K562 (cell line): ENCODE data around the gene ZNF514. TPM values are rescaled to one million over a fixed set of nuclear protein-coding genes. Genes with fewer than 3 reads are reported as not detected.

Source experiments
- ATF1 ChIP-seq, 2 experiments: fragments of 450-650 bp in 1 of 2; IDR thresholded peaks; 2 replicates each; pipeline ENCODE4 v1.6.1; 2016; ENCODE audit warnings: missing compliant biosample characterization in 1 of 2, missing genetic modification characterization in 1 of 2
- ATF7 ChIP-seq: fragments of 450-650 bp; IDR thresholded peaks from 2 replicates; pipeline ENCODE4 v1.7.1; 2014; ENCODE audit warnings: mild to moderate bottlenecking, moderate library complexity
- CCNT2 ChIP-seq: IDR thresholded peaks from 2 replicates; pipeline ENCODE4 v1.6.1; 2011; ENCODE audit warnings: borderline replicate concordance, low read depth, mild to moderate bottlenecking, moderate library complexity, mixed read lengths, low read length; ENCODE audit not compliant: insufficient read length; ENCODE audit errors: extremely low read depth
- CTCF ChIP-seq, 3 experiments: IDR thresholded peaks in 2 of 3; conservative IDR thresholded peaks in 1 of 3; 2 replicates each; pipeline ENCODE4 v1.5.1; 2011 to 2012; ENCODE audit warnings: low read length in 3 of 3, mild to moderate bottlenecking in 3 of 3, control low read depth in 2 of 3, improper control_type of control experiment in 1 of 3, inconsistent platforms in 1 of 3, low read depth in 1 of 3, mixed read lengths in 1 of 3, moderate library complexity in 1 of 3; ENCODE audit not compliant: insufficient read depth in 2 of 3
- GABPB1 ChIP-seq: sonication (generic); formaldehyde crosslinking; IDR thresholded peaks from 2 replicates; pipeline ENCODE4 v1.8.0; 2022; ENCODE audit warnings: mild to moderate bottlenecking, missing genetic modification reagents
- HSF4 ChIP-seq: fragments of 250-450 bp; sonication (Bioruptor Pico); IDR thresholded peaks from 2 replicates; pipeline ENCODE4 v2.1.2; 2022; ENCODE audit warnings: mild to moderate bottlenecking, moderate library complexity, borderline replicate concordance
- JUND ChIP-seq, 2 experiments: IDR thresholded peaks; 2 replicates in 1 of 2; 3 replicates in 1 of 2; pipeline ENCODE4 v1.6.1; 2011; ENCODE audit warnings: borderline replicate concordance in 2 of 2, low read depth in 2 of 2, low read length in 2 of 2, improper control_type of control experiment in 1 of 2, missing biosample characterization in 1 of 2, missing genetic modification characterization in 1 of 2, missing genetic modification reagents in 1 of 2
- KDM4B ChIP-seq, 2 experiments: fragments of 450-650 bp in 1 of 2; sonication (generic) in 1 of 2; IDR thresholded peaks; 2 replicates each; pipeline ENCODE4 v1.6.1; 2016 to 2017; ENCODE audit warnings: borderline replicate concordance in 2 of 2, antibody characterized with exemption in 1 of 2, low read depth in 1 of 2, mild to moderate bottlenecking in 1 of 2
- KLF10 ChIP-seq: fragments of 250-450 bp; sonication (Bioruptor Pico); IDR thresholded peaks from 2 replicates; pipeline ENCODE4 v1.6.1; 2021; ENCODE audit warnings: matching md5 sums
- L3MBTL2 ChIP-seq: fragments of 450-650 bp; IDR thresholded peaks from 2 replicates; pipeline ENCODE4 v1.6.1; 2016; ENCODE audit warnings: mild to moderate bottlenecking, moderate library complexity
- NFIC ChIP-seq: fragments of 450-650 bp; IDR thresholded peaks from 2 replicates; pipeline ENCODE4 v1.6.1; 2017; ENCODE audit warnings: mild to moderate bottlenecking, inconsistent platforms
- POLR3A ChIP-seq: IDR thresholded peaks from 2 replicates; pipeline ENCODE4 v1.6.1; 2011; ENCODE audit warnings: borderline replicate concordance, mild to moderate bottlenecking, moderate library complexity; ENCODE audit not compliant: insufficient read length, insufficient read depth; ENCODE audit errors: extremely low read depth
- RBM25 ChIP-seq: fragments of 200-400 bp; formaldehyde crosslinking; IDR thresholded peaks from 2 replicates; pipeline ENCODE4 v1.6.1; 2018; ENCODE audit warnings: low read length, low read depth, moderate library complexity; ENCODE audit not compliant: severe bottlenecking
- TCF3 ChIP-seq: sonication (generic); formaldehyde crosslinking; IDR thresholded peaks from 2 replicates; pipeline ENCODE4 v1.4.0; 2020; ENCODE audit warnings: mild to moderate bottlenecking, missing genetic modification reagents
- ZNF282 ChIP-seq: sonication (generic); formaldehyde crosslinking; IDR thresholded peaks from 2 replicates; pipeline ENCODE4 v1.8.1; 2023; ENCODE audit warnings: missing genetic modification reagents
- ZNF707 ChIP-seq: fragments of 250-450 bp; sonication (Bioruptor Pico); conservative IDR thresholded peaks from 2 replicates; pipeline ENCODE4 v1.8.0; 2022; ENCODE audit warnings: inconsistent platforms, mild to moderate bottlenecking, moderate library complexity
- ZNF766 ChIP-seq: fragments of 200-800 bp; sonication (Bioruptor generic); conservative IDR thresholded peaks from 2 replicates; pipeline ENCODE4 v1.6.1; 2016; ENCODE audit warnings: missing genetic modification characterization, missing compliant biosample characterization
- polyA plus RNA-seq, 8 experiments: library from polyadenylated mRNA; depleted of rRNA in 4 of 8; stranded (reverse) in 5 of 8; unstranded in 3 of 8; fragments of >200 nt; fragmentation: Nextera tagmentation in 2 of 8; fragmentation: Illumina TruSeq in 1 of 8; extraction: Ambion mirVana in 2 of 8; extraction: Trizol in 1 of 8; gene quantifications; 2 replicates each; pipeline versions ENCODE4 v1.2.1 to v1.2.3, GENCODE V29; 2011 to 2014; ENCODE audit warnings: inconsistent platforms in 1 of 8, missing spikeins in 1 of 8
- total RNA-seq, 7 experiments: library from RNA; depleted of rRNA in 6 of 7; stranded (reverse); fragments of >200 nt in 6 of 7; fragmentation: Illumina TruSeq in 2 of 7; extraction: Trizol in 2 of 7; gene quantifications; 2 replicates each; pipeline versions ENCODE4 v1.2.1 to v1.2.3, GENCODE V29; 2011 to 2021; ENCODE audit warnings: low replicate concordance in 1 of 7
- TF ChIP-seq, protein P1 (sequence below): fragments of 450-650 bp; formaldehyde crosslinking; IDR thresholded peaks from 2 replicates; pipeline ENCODE4 v1.4.0; 2020; ENCODE audit warnings: mild to moderate bottlenecking, moderate library complexity
- TF ChIP-seq, protein P2 (sequence below): fragments of 450-650 bp; IDR thresholded peaks from 2 replicates; pipeline ENCODE4 v1.6.1; 2014; ENCODE audit warnings: low read depth, mild to moderate bottlenecking, moderate library complexity, borderline replicate concordance
- TF ChIP-seq, protein P3 (sequence below): fragments of 450-650 bp; IDR thresholded peaks from 2 replicates; pipeline ENCODE4 v1.6.1; 2016; ENCODE audit warnings: antibody characterized with exemption

ZNF514 gene
- total and polyA plus RNA-seq, 9 of the 15 experiments (the other 6 are each of a cell fraction or from before 2014, with no cell fraction given): 7.5 to 17.7 (median 11.4) TPM

- TF ChIP-seq ZNF766 (CRISPR knock-in tag) (peak; percentile 44; the same call in 1 of the 2 replicates), ATF1 (CRISPR knock-in tag; IDR thresholded peaks at IDR 0.05) (no peak), ATF1 (tag; IDR thresholded peaks at IDR 0.05) (peak; percentile 45), KLF10 (CRISPR knock-in tag) (no peak), L3MBTL2 (peak; percentile 66), ZNF282 (CRISPR knock-in tag) (no peak), CCNT2 (peak; percentile 81), ATF7 (peak; percentile 69; the same call in 1 of the 2 replicates), TCF3 (CRISPR knock-in tag) (no peak), NFIC (peak; percentile 31; the same call in 1 of the 2 replicates), KDM4B (IDR thresholded peaks at IDR 0.05; ENCODE audit: borderline replicate concordance in 2 of 2, low read depth in 1 of 2) (peak in 1 of 2 experiments; percentile 16; a peak in 1 of 4 replicates), GABPB1 (peak; percentile 75), POLR3A (no peak), JUND (IDR thresholded peaks at IDR 0.05; ENCODE audit: borderline replicate concordance, low read depth, low read length) (peak; percentile 16; the same call in 1 of the 2 replicates), JUND (tag; IDR thresholded peaks at IDR 0.05; ENCODE audit: borderline replicate concordance, low read depth, low read length) (no peak; the same call in 2 of the 3 replicates), RBM25 (peak; percentile 99), CTCF (IDR thresholded peaks at IDR 0.05 in 2 of 3, conservative IDR thresholded peaks at IDR 0.05 in 1 of 3; ENCODE audit: insufficient read depth in 2 of 3, low read depth in 1 of 3, low read length in 3 of 3) (peak in 2 of 3 experiments; percentile 17 to 33; a peak in 3 of 6 replicates), HSF4 (CRISPR knock-in tag) (no peak), ZNF707 (CRISPR knock-in tag) (no peak)
- TF ChIP-seq, protein P1, sequence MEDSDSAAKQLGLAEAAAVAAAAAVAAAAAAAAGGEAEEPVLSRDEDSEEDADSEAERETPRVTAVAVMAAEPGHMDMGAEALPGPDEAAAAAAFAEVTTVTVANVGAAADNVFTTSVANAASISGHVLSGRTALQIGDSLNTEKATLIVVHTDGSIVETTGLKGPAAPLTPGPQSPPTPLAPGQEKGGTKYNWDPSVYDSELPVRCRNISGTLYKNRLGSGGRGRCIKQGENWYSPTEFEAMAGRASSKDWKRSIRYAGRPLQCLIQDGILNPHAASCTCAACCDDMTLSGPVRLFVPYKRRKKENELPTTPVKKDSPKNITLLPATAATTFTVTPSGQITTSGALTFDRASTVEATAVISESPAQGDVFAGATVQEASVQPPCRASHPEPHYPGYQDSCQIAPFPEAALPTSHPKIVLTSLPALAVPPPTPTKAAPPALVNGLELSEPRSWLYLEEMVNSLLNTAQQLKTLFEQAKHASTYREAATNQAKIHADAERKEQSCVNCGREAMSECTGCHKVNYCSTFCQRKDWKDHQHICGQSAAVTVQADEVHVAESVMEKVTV (CRISPR knock-in tag): no peak
- TF ChIP-seq, protein P2, sequence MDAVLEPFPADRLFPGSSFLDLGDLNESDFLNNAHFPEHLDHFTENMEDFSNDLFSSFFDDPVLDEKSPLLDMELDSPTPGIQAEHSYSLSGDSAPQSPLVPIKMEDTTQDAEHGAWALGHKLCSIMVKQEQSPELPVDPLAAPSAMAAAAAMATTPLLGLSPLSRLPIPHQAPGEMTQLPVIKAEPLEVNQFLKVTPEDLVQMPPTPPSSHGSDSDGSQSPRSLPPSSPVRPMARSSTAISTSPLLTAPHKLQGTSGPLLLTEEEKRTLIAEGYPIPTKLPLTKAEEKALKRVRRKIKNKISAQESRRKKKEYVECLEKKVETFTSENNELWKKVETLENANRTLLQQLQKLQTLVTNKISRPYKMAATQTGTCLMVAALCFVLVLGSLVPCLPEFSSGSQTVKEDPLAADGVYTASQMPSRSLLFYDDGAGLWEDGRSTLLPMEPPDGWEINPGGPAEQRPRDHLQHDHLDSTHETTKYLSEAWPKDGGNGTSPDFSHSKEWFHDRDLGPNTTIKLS: no peak
- TF ChIP-seq, protein P3, sequence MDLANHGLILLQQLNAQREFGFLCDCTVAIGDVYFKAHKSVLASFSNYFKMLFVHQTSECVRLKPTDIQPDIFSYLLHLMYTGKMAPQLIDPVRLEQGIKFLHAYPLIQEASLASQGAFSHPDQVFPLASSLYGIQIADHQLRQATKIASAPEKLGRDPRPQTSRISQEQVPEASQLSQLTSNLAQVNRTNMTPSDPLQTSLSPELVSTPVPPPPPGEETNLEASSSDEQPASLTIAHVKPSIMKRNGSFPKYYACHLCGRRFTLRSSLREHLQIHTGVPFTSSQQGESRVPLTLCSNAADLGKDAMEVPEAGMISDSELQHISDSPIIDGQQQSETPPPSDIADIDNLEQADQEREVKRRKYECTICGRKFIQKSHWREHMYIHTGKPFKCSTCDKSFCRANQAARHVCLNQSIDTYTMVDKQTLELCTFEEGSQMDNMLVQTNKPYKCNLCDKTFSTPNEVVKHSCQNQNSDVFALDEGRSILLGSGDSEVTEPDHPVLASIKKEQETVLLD: no peak
Observed at GRCh38 chr2:95121407-95122196, 38.0 kb downstream of the ZNF514 start, which contains the start of gene MRPS5 (continued).
